AG04449 (cell line): Measurements from ENCODE around the gene NAT8.
A peak's percentile ranks its signal among the peaks of the same experiment; 100 is the strongest.
"Not testable (repeated sequence)": the region's sequence is repeated elsewhere in the genome, so short reads cannot be mapped to it uniquely, and the experiment has no call there.

Source experiments
- CTCF ChIA-PET: fragments of 350-600 bp; formaldehyde crosslinking; extraction: SDS; loops from one replicate; lab custom pipeline; 2021; ENCODE audit warnings: antibody characterized with exemption; lab: Yijun Ruan, JAX
- POLR2A ChIA-PET: fragments of 400-600, 350-600 bp; formaldehyde crosslinking; extraction: SDS; loops from one replicate; lab custom pipeline; 2020; ENCODE audit warnings: antibody characterized with exemption, inconsistent platforms; lab: Yijun Ruan, JAX
- DNase-seq: peaks from one replicate; pipeline ENCODE4 v3.0.0-alpha.2; 2010; ENCODE audit warnings: low read depth, low spot score
- H3K4me3 ChIP-seq: 2 replicates; pipeline ENCODE4 v1.5.1; 2011; ENCODE audit warnings: low read depth, mild to moderate bottlenecking, control low read depth, low read length
- TF ChIP-seq, protein P1 (sequence below): IDR thresholded peaks from one replicate; pipeline ENCODE4 v1.5.1; 2011; ENCODE audit warnings: mild to moderate bottlenecking, moderate library complexity, low read length, control low read depth, inconsistent platforms; ENCODE audit not compliant: insufficient read depth; ENCODE audit errors: missing control alignments

The NAT8 gene

DNA sequence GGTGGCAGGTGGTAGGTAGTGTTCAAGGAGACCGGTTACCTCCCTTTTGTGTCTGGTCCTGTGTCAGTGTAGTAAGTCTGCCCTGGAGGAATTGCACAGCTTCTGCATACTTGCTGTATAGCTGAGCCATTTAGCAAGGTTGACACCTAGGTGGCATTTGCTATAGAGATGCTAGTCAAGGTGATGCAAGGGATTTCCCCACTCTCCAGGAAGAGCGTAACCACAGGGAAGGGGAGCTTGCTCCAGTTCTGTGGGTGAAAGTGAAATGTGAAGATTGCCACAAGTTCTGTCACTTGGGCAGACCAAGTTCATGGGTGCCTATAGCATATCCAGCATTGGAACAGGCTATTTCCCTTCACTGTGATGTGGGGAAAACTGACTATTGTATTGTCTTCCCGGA lies 28.1 kb downstream of the NAT8 start:
- DNase-seq, result no peak
- ChIA-PET POLR2A (no interaction called here), CTCF (no interaction called here)
- H3K4me3 ChIP-seq, result no peak overlapping the region
- TF ChIP-seq, protein P1, sequence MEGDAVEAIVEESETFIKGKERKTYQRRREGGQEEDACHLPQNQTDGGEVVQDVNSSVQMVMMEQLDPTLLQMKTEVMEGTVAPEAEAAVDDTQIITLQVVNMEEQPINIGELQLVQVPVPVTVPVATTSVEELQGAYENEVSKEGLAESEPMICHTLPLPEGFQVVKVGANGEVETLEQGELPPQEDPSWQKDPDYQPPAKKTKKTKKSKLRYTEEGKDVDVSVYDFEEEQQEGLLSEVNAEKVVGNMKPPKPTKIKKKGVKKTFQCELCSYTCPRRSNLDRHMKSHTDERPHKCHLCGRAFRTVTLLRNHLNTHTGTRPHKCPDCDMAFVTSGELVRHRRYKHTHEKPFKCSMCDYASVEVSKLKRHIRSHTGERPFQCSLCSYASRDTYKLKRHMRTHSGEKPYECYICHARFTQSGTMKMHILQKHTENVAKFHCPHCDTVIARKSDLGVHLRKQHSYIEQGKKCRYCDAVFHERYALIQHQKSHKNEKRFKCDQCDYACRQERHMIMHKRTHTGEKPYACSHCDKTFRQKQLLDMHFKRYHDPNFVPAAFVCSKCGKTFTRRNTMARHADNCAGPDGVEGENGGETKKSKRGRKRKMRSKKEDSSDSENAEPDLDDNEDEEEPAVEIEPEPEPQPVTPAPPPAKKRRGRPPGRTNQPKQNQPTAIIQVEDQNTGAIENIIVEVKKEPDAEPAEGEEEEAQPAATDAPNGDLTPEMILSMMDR, result no peak

DNA sequence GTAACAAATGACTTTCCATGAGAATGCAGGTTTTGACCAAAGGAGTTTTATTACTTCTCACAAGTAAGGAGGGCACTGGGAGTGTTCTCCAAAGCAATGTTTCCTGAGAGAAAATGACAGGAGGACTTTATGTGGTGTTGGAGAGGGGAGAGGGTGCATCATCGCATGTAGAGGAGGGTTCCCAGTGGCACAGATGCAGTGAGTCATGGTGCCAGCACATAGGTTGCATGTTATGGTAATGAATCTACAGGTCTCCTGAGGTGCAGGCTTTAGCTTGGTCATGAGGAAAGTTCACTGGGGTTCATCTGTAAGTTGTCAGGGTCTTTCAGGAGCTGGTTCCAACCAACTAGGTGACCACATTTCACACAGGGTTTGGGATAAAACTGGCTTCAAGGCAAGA lies 30.4 kb downstream of the NAT8 start:
- POLR2A ChIA-PET, result no interaction called here
- TF ChIP-seq, protein P1, result no peak
- no peak for DNase-seq
- H3K4me3 ChIP-seq, result no peak overlapping the region
- CTCF ChIA-PET, result no interaction called here

DNA sequence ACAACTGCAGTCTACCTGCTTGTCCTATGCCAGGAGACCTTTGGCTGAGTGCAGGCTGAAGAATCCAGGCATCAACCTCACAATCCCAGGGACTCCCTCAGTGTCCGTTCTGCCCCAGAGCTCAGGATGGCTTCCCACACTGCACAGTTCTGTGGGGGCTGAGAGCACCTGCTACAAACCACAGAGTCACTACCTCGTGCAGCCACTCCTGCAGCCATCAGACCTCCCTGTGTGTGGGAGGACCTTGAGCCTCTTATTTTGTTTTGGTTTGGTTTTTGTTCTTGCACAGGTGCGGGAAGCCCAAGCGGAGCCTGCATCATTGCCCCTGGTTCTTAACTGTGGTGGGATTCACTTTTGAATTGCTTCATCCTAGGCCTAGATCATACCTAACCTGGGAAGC lies 31.0 kb downstream of the NAT8 start:
- ChIA-PET POLR2A (no interaction called here), CTCF (no interaction called here)
- TF ChIP-seq, protein P1, result no peak
- no peak for DNase-seq
- H3K4me3 ChIP-seq, result no peak overlapping the region

DNA sequence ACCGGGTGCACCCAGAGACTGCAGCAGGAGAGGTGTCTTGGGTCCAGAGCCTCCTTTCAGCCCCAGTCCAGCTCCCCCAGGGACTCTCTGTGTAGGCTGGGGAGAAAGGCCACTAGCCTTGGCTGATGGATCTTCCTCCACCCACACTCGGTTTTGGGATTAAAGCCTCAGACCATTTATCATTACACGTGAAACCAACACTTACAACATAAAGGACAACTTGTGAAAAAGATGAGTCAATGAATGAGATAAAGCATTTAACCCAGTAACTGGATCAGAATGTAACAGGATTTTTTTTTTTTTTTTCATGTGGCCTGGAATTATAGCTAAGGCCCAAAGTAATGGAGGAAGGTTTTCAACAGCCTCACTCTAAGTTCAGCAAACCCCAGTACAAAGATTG lies 32.1 kb downstream of the NAT8 start:
- no peak overlapping the region for H3K4me3 ChIP-seq
- ChIA-PET CTCF (interaction anchor here (1.2 kb wide), 1 partner anchor 19 kb away, joined by 3 read pairs; no protein-coding TSS in a partner anchor), POLR2A (no interaction called here)
- TF ChIP-seq, protein P1, result no peak
- no peak for DNase-seq

DNA sequence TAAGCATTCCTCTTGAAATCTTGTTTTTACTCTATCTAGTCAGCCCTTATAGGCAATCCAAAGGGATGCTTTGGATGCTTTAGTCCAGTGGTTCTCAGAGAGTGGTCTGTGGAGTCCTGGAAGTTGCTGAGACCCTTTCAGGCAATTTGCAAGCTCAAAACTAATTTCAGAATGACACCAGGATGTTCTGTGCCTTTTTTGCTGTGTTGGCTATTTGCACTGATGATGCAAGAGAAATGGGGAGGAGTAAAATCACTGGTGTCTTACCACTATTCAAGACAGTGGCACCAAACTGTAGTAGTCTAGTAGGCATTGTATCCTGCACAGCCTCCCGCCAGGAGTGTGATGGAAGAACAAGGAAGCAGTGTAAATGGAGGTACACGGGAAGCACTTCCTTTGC lies 37.6 kb downstream of the NAT8 start:
- CTCF ChIA-PET, DNase-seq, POLR2A ChIA-PET, H3K4me3 ChIP-seq: not testable (repeated sequence)

DNA sequence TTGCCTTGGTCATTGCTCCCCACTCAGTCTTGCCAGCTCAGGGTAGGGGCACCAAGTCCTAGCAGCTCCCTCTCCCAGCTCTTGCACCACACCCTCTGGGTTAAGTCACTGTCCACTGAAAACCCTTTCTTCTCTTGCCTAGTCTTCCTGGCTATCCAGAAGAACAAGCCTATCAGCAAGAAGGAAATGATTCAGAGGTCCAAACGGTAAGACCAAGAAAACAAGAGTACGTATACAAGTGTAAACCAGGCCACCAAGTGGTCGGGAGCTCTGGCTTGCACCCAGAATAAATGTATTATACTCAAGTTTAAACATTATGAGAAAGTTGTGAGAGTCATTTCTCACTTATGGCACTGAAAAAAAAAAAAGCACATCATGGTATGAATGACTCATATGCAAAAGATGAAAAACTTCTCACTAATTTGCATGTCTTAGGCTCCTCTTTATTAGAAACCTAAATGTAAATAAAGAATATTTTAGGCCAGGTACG lies 39.1 kb downstream of the NAT8 start:
- H3K4me3 ChIP-seq, CTCF ChIA-PET, POLR2A ChIA-PET: not testable (repeated sequence)
- peak; percentile 45 for DNase-seq

DNA sequence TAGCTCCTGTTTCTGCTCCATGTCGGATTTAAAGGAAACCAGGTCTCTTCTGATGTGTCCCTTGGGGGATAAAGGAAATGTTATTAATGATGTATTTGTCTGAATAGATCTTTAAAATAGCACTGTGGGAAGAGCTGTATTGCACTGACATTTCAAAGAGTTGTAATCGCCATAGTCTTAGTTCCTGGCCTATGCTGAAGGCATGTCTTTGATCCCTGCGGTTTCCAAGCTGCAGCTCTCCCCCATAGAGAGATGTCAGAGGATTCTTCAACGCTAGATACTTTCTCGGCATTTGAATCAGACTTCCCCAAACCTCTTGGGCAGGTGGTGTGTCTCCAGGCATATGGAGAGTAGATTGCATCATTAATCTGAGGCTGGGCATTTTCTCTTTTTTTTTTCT lies 40.4 kb downstream of the NAT8 start:
- TF ChIP-seq, protein P1, result no peak
- CTCF ChIA-PET, result no interaction called here
- DNase-seq, result no peak
- POLR2A ChIA-PET, result no interaction called here
- H3K4me3 ChIP-seq, result no peak overlapping the region
